Left lung (tissue), 10 donors: ENCODE results near the gene EIF4E1B. TPM values are rescaled to one million over a fixed set of nuclear protein-coding genes. Genes with fewer than 3 reads are reported as not detected.
A peak's percentile ranks its signal among the peaks of the same experiment; 100 is the strongest.

Source experiments
- ATAC-seq: fragments of 200-7000 bp; cut with Tn5 transposase; one replicate; pipeline ENCODE4 v1.9.1; 2020; ENCODE audit warnings: moderate library complexity
- DNase-seq, 4 donors: peaks; one replicate each; pipeline ENCODE4 v3.0.0-alpha.2; 2013 to 2020
- H3K27ac ChIP-seq, 2 donors: fragments of 200-600 bp; sonication (generic) in 1 of 2; one replicate each; pipeline versions ENCODE4 v1.5.0 to v1.8.0; 2020 to 2021
- H3K27me3 ChIP-seq, 2 donors: fragments of 200-600 bp; sonication (generic) in 1 of 2; one replicate each; pipeline versions ENCODE4 v1.5.0 to v1.8.0; 2020 to 2021
- H3K36me3 ChIP-seq, 2 donors: fragments of 200-600 bp; sonication (generic) in 1 of 2; one replicate each; pipeline versions ENCODE4 v1.5.0 to v1.8.0; 2020 to 2021
- H3K4me1 ChIP-seq, 2 donors: fragments of 200-600 bp; one replicate each; pipeline ENCODE4 v1.8.0; 2021
- H3K4me3 ChIP-seq, 2 donors: fragments of 200-600 bp; sonication (generic) in 1 of 2; one replicate each; pipeline versions ENCODE4 v1.5.0 to v1.8.0; 2020 to 2021; ENCODE audit warnings: mild to moderate bottlenecking in 1 of 2
- H3K9me3 ChIP-seq, 2 donors: fragments of 200-600 bp; sonication (generic) in 1 of 2; one replicate each; pipeline versions ENCODE4 v1.5.0 to v1.8.0; 2020 to 2021
- intact Hi-C, 2 donors: fragments of 100-400 bp; cut with DNase I; formaldehyde crosslinking; loops; one replicate each; pipeline versions ENCODE4 v1.11.2 to v1.14.2; 2022
- polyA plus RNA-seq, 6 donors: library from polyadenylated mRNA; unstranded; fragments of 120-200 nt; gene quantifications; one replicate each; pipeline ENCODE4 v1.2.1, GENCODE V29; 2013; ENCODE audit not compliant: insufficient read length in 6 of 6
- total RNA-seq, 2 donors: library from RNA; stranded (reverse); fragmentation: NEBNext Ultra II Directional; extraction: Animal tissue kit (Norgen Biotek cat#: 25700); gene quantifications; one replicate each; pipeline ENCODE4 v1.2.1, GENCODE V29; 2021
- TF ChIP-seq, protein P1 (sequence below), 2 donors: fragments of 200-600 bp; sonication (generic) in 1 of 2; IDR thresholded peaks; one replicate each; pipeline versions ENCODE4 v1.5.0 to v1.8.0; 2021; ENCODE audit warnings: antibody characterized with exemption in 2 of 2
- donor health status: DM: no; HTN: yes; CAD: no.
- donor health status: DM: no; HTN: no; CAD: no.

Gene EIF4E1B
- total and polyA plus RNA-seq, 8 donors, result 0.07 to 0.10 (median 0.08) TPM; not detected in 5

GRCh38 chr5:176643491-176644219 is 13.2 kb downstream of the EIF4E1B start:
- H3K9me3 ChIP-seq, result no peaks in the 10 kb centered on the region
- no peak overlapping the region for H3K27ac ChIP-seq
- no peaks in the 10 kb centered on the region for H3K36me3 ChIP-seq
- no peaks in the 10 kb centered on the region for H3K27me3 ChIP-seq
- no peak overlapping the region for H3K4me3 ChIP-seq
- TF ChIP-seq, protein P1, sequence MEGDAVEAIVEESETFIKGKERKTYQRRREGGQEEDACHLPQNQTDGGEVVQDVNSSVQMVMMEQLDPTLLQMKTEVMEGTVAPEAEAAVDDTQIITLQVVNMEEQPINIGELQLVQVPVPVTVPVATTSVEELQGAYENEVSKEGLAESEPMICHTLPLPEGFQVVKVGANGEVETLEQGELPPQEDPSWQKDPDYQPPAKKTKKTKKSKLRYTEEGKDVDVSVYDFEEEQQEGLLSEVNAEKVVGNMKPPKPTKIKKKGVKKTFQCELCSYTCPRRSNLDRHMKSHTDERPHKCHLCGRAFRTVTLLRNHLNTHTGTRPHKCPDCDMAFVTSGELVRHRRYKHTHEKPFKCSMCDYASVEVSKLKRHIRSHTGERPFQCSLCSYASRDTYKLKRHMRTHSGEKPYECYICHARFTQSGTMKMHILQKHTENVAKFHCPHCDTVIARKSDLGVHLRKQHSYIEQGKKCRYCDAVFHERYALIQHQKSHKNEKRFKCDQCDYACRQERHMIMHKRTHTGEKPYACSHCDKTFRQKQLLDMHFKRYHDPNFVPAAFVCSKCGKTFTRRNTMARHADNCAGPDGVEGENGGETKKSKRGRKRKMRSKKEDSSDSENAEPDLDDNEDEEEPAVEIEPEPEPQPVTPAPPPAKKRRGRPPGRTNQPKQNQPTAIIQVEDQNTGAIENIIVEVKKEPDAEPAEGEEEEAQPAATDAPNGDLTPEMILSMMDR (IDR thresholded peaks at IDR 0.05), result no peak
- ATAC-seq (no peak), DNase-seq (peak in 1 of 4 donors; percentile 35)
- peaks cover 13 to 16% of the 10 kb centered on the region in 2 donors for H3K4me1 ChIP-seq
- intact Hi-C loops, result no loop called here

GRCh38 chr5:176644294-176644693 is 13.8 kb downstream of the EIF4E1B start:
- H3K27me3 ChIP-seq, result no peaks in the 10 kb centered on the region
- H3K4me1 ChIP-seq, result peaks cover 14 to 17% of the 10 kb centered on the region in 2 donors
- H3K36me3 ChIP-seq, result no peaks in the 10 kb centered on the region
- H3K4me3 ChIP-seq, result no peak overlapping the region
- no peaks in the 10 kb centered on the region for H3K9me3 ChIP-seq
- ATAC-seq (no peak), DNase-seq (peak in 1 of 4 donors; percentile 8)
- intact Hi-C loops, result no loop called here
- TF ChIP-seq, protein P1 (IDR thresholded peaks at IDR 0.05), result no peak
- H3K27ac ChIP-seq, result no peak overlapping the region

DNA sequence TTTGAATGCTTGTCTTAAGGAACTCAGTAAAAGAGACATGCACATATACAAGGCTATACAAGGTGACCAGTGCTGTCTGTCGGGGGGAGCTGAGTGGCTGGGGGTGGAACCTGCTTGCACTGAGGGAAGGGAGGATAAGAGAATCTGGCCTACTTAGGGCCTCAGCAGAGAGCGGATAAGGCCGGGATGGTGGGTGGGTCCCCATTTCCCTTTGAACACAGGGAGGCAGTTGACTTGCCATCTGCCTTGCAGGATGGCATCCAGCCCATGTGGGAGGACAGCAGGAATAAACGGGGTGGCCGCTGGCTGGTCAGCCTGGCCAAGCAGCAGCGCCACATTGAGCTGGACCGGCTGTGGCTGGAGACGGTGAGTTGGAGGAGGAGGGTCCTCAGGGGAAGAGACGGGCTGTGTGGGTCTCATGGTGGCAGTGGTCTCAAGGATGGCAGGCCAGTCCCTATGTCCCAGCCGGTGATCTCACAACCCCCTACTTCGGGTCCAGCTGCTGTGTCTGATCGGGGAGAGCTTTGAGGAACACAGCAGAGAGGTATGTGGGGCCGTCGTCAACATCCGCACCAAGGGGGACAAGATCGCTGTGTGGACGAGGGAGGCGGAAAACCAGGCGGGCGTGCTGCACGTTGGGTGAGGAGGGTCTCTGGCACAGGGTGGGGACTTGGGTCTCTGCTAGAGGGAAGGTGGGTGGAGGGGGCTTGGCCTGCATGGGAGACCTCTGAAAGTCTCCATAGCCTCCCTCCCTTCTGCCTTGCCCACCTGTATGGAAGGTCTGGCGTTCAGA is 14.6 kb downstream of the EIF4E1B start:
- H3K27me3 ChIP-seq, result no peaks in the 10 kb centered on the region
- H3K27ac ChIP-seq, result no peak overlapping the region
- TF ChIP-seq, protein P1 (IDR thresholded peaks at IDR 0.05), result no peak
- intact Hi-C loops, result no loop called here
- ATAC-seq, result no peak
- H3K4me1 ChIP-seq, result peaks cover 14 to 17% of the 10 kb centered on the region in 2 donors
- H3K4me3 ChIP-seq, result no peak overlapping the region
- DNase-seq, result no peak
- no peaks in the 10 kb centered on the region for H3K9me3 ChIP-seq
- H3K36me3 ChIP-seq, result no peaks in the 10 kb centered on the region

DNA sequence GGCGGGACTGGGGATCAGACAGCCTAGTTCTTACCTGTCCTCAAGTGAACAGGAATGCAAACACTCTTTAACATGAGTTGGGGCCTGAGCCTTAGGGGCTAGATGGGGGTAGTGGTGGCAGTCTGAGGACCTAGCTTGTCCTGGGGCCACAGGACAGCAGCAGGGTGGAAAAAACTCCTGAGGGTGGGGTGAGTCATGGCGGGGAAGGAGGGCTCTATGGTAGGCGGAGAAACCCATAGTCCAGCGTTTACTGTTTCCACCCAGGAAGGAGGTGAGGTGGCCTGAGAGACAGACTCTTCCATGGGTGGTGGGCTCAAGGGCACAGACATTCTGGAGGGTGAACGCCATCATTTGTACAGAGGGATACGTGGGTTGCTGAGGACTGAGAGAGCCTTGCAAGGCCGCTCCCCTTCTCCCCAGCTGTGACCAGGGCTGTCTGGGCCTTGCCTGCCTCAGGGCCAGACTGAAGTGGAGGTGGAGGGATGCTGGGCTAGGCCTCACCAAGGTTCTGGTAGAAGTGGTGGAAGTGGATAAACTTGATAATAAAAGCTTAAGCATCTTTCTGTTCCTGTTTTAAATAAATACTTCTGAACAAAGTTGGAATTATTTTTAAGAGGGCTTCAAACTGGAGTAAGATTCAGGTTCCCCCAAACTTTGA is 15.7 kb downstream of the EIF4E1B start:
- H3K36me3 ChIP-seq, result no peaks in the 10 kb centered on the region
- no peak for DNase-seq
- intact Hi-C loops, result no loop called here
- H3K4me1 ChIP-seq, result peaks cover 14 to 17% of the 10 kb centered on the region in 2 donors
- H3K9me3 ChIP-seq, result no peaks in the 10 kb centered on the region
- ATAC-seq, result no peak
- TF ChIP-seq, protein P1 (IDR thresholded peaks at IDR 0.05), result no peak
- H3K27me3 ChIP-seq, result no peaks in the 10 kb centered on the region
- peak overlapping the region in 1 of 2 donors; percentile 72 for H3K4me3 ChIP-seq
- H3K27ac ChIP-seq, result peak overlapping the region; percentile 33 to 77

- ATAC-seq (no peak), DNase-seq (peak in 1 of 4 donors; percentile 80)
- Histone ChIP-seq H3K27me3 (no peaks in the 10 kb centered on the region), H3K9me3 (no peaks in the 10 kb centered on the region), H3K27ac (peak overlapping the region; percentile 33 to 77), H3K36me3 (no peaks in the 10 kb centered on the region), H3K4me3 (peak overlapping the region; percentile 33 to 72), H3K4me1 (peaks cover 14 to 17% of the 10 kb centered on the region in 2 donors)
- TF ChIP-seq, protein P1 (IDR thresholded peaks at IDR 0.05), result no peak
- intact Hi-C loops, result no loop called here
These were observed 16.2 kb downstream of the EIF4E1B start for GRCh38 chr5:176646707-176647029.
